Keratinocyte (primary cell): ENCODE data around the gene CTU1.

Experiments used
- EZH2 ChIP-seq: IDR thresholded peaks from one replicate; pipeline ENCODE4 v1.6.1; 2012; ENCODE audit warnings: inconsistent platforms, mild to moderate bottlenecking, low read length, moderate library complexity
- TF ChIP-seq, protein P1 (sequence below), 3 experiments: IDR thresholded peaks in 1 of 3; conservative IDR thresholded peaks in 1 of 3; optimal IDR thresholded peaks in 1 of 3; 2 replicates in 2 of 3; 3 replicates in 1 of 3; pipeline versions ENCODE3 to v1.5.1; 2011; ENCODE audit warnings: low read length in 3 of 3, mild to moderate bottlenecking in 3 of 3, moderate library complexity in 2 of 3, control low read depth in 1 of 3, inconsistent platforms in 1 of 3; ENCODE audit not compliant: insufficient read depth in 2 of 3; ENCODE audit errors: extremely low read depth in 1 of 3

DNA sequence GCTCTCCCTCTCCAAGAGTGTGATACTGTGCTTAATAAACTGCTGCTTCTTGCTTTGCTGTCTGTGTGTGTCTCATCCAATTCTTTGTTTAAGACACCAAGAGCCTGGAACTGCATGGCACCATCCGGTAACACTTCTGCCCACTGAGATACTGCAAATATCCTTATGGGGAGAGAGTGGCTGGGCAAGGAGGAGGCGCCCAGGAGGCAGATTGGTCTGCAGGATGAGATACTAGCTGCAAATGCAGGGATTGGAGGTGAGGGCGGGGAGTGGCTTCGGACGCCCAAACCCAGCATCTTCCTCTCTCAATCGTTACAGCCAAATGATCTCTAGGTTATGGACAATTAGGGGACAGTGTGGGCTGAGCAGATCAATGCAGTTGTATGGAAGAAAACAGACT lies 32.2 kb upstream of the CTU1 start:
- TF ChIP-seq, protein P1, sequence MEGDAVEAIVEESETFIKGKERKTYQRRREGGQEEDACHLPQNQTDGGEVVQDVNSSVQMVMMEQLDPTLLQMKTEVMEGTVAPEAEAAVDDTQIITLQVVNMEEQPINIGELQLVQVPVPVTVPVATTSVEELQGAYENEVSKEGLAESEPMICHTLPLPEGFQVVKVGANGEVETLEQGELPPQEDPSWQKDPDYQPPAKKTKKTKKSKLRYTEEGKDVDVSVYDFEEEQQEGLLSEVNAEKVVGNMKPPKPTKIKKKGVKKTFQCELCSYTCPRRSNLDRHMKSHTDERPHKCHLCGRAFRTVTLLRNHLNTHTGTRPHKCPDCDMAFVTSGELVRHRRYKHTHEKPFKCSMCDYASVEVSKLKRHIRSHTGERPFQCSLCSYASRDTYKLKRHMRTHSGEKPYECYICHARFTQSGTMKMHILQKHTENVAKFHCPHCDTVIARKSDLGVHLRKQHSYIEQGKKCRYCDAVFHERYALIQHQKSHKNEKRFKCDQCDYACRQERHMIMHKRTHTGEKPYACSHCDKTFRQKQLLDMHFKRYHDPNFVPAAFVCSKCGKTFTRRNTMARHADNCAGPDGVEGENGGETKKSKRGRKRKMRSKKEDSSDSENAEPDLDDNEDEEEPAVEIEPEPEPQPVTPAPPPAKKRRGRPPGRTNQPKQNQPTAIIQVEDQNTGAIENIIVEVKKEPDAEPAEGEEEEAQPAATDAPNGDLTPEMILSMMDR (optimal IDR thresholded peaks at IDR 0.05 in 1 of 3, IDR thresholded peaks at IDR 0.05 in 1 of 3, conservative IDR thresholded peaks at IDR 0.05 in 1 of 3; ENCODE audit: extremely low read depth in 1 of 3, insufficient read depth in 2 of 3, low read length in 3 of 3) = no peak
- no peak for TF ChIP-seq EZH2
